CD14-positive monocyte (primary cell): Measurements from ENCODE around the gene TBX10. TPM values are rescaled to one million over a fixed set of nuclear protein-coding genes. Genes with fewer than 3 reads are reported as not detected.

Experiments used
- DNase-seq, 3 donors: peaks; one replicate each; pipeline ENCODE4 v3.0.0-alpha.2; 2011 to 2022
- H2AFZ ChIP-seq: 2 replicates; pipeline ENCODE4 v1.6.0; 2012; ENCODE audit warnings: mild to moderate bottlenecking, low read depth, low read length, inconsistent platforms; ENCODE audit not compliant: insufficient read depth, poor library complexity, severe bottlenecking
- H3K27ac ChIP-seq, 2 donors: 1 replicate in 1 of 2; 2 replicates in 1 of 2; pipeline ENCODE4 v1.5.1; 2012 to 2013; ENCODE audit warnings: low read length in 2 of 2, control low read depth in 1 of 2, inconsistent platforms in 1 of 2, low read depth in 1 of 2, mild to moderate bottlenecking in 1 of 2
- H3K27me3 ChIP-seq, 2 donors: one replicate each; pipeline versions ENCODE4 v1.6.0 to v1.6.1; 2011 to 2013; ENCODE audit warnings: low read length in 2 of 2; ENCODE audit not compliant: control insufficient read depth in 2 of 2, insufficient read depth in 2 of 2
- H3K36me3 ChIP-seq, 2 donors: replicated peaks in 1 of 2; 1 replicate in 1 of 2; 2 replicates in 1 of 2; pipeline versions ENCODE4 v1.5.1 to v1.6.1; 2012 to 2013; ENCODE audit warnings: low read length in 2 of 2, control low read depth in 1 of 2, inconsistent platforms in 1 of 2, mild to moderate bottlenecking in 1 of 2; ENCODE audit not compliant: insufficient read depth in 2 of 2, control insufficient read depth in 1 of 2
- H3K4me1 ChIP-seq, 2 donors: 1 replicate in 1 of 2; 2 replicates in 1 of 2; pipeline versions ENCODE4 v1.5.1 to v1.6.1; 2012 to 2013; ENCODE audit warnings: low read length in 2 of 2, control low read depth in 1 of 2, inconsistent platforms in 1 of 2, mild to moderate bottlenecking in 1 of 2, moderate library complexity in 1 of 2; ENCODE audit not compliant: insufficient read depth in 2 of 2, control insufficient read depth in 1 of 2
- H3K4me2 ChIP-seq: replicated peaks from 2 replicates; pipeline ENCODE3; 2012; ENCODE audit warnings: low read length, moderate library complexity, mild to moderate bottlenecking; ENCODE audit not compliant: poor library complexity, severe bottlenecking; ENCODE audit errors: extremely low read depth
- H3K4me3 ChIP-seq, 3 experiments: fragments of 200-600 bp in 1 of 3; sonication (generic) in 1 of 3; replicated peaks in 1 of 3; 1 replicate in 2 of 3; 2 replicates in 1 of 3; pipeline ENCODE4 v1.5.1; 2011 to 2013; ENCODE audit warnings: low read length in 3 of 3, mild to moderate bottlenecking in 3 of 3, control low read depth in 2 of 3, low read depth in 2 of 3, inconsistent platforms in 1 of 3, moderate library complexity in 1 of 3
- H3K79me2 ChIP-seq: 2 replicates; pipeline ENCODE4 v1.6.0; 2012; ENCODE audit warnings: mild to moderate bottlenecking, control low read depth, inconsistent platforms, low read length, moderate library complexity; ENCODE audit not compliant: insufficient read depth
- H3K9ac ChIP-seq: 2 replicates; pipeline ENCODE4 v1.6.0; 2017; ENCODE audit warnings: low read length, mild to moderate bottlenecking; ENCODE audit not compliant: insufficient read depth, poor library complexity, severe bottlenecking
- H3K9me3 ChIP-seq, 2 donors: replicated peaks in 1 of 2; 1 replicate in 1 of 2; 2 replicates in 1 of 2; pipeline versions ENCODE4 v1.5.1 to v1.6.1; 2012 to 2013; ENCODE audit warnings: low read length in 2 of 2, control low read depth in 1 of 2; ENCODE audit not compliant: control insufficient read depth in 1 of 2, insufficient read depth in 1 of 2
- H4K20me1 ChIP-seq: 2 replicates; pipeline ENCODE4 v1.6.0; 2012; ENCODE audit warnings: mild to moderate bottlenecking, low read length, control low read depth, moderate library complexity; ENCODE audit not compliant: insufficient read depth
- H3K27ac Mint-ChIP-seq, 7 donors: one replicate each; pipeline ENCODE4 v1.8.0; 2020; ENCODE audit warnings: mild to moderate bottlenecking in 7 of 7, mixed read lengths in 7 of 7, moderate library complexity in 6 of 7, inconsistent platforms in 2 of 7
- H3K27me3 Mint-ChIP-seq, 3 donors: one replicate each; pipeline ENCODE4 v1.8.0; 2021 to 2022; ENCODE audit warnings: low read depth in 3 of 3, mild to moderate bottlenecking in 3 of 3, mixed read lengths in 3 of 3, moderate library complexity in 3 of 3, inconsistent platforms in 1 of 3
- H3K36me3 Mint-ChIP-seq, 2 donors: one replicate each; pipeline ENCODE4 v1.8.0; 2020; ENCODE audit warnings: mixed read lengths in 2 of 2, inconsistent platforms in 1 of 2, mild to moderate bottlenecking in 1 of 2
- H3K4me1 Mint-ChIP-seq: one replicate; pipeline ENCODE4 v1.8.0; 2020; ENCODE audit warnings: mild to moderate bottlenecking, mixed read lengths
- H3K4me3 Mint-ChIP-seq, 2 donors: one replicate each; pipeline ENCODE4 v1.8.0; 2020; ENCODE audit warnings: mild to moderate bottlenecking in 2 of 2, mixed read lengths in 2 of 2, moderate library complexity in 1 of 2
- H3K9me3 Mint-ChIP-seq, 7 donors: one replicate each; pipeline ENCODE4 v1.8.0; 2020 to 2022; ENCODE audit warnings: mixed read lengths in 7 of 7, mild to moderate bottlenecking in 6 of 7, moderate library complexity in 6 of 7, inconsistent platforms in 2 of 7
- WGBS: methylation state at CpG from one replicate; pipeline ENCODE4 v1.1.5; 2013; ENCODE audit warnings: missing lambda C conversion rate; ENCODE audit not compliant: insufficient coverage; 5-methylcytosine and 5-hydroxymethylcytosine counted together
- intact Hi-C, 2 donors: fragments of 100-400 bp; cut with micrococcal nuclease; formaldehyde crosslinking; loops; one replicate each; pipeline versions ENCODE4 v1.15.0 to v1.15.1; 2023
- polyA plus RNA-seq, 3 donors: library from polyadenylated mRNA; depleted of rRNA in 1 of 3; unstranded in 2 of 3; stranded (reverse) in 1 of 3; fragments of 300-500 nt in 2 of 3; fragments of >200 nt in 1 of 3; fragmentation: Illumina TruSeq in 2 of 3; gene quantifications; 1 replicate in 2 of 3; 2 replicates in 1 of 3; pipeline ENCODE4 v1.2.3, GENCODE V29; 2012 to 2021
- TF ChIP-seq, protein P1 (sequence below): fragments of 200-600 bp; IDR thresholded peaks from one replicate; pipeline ENCODE4 v1.8.0; 2022; ENCODE audit warnings: antibody characterized with exemption, mild to moderate bottlenecking

TBX10 gene
- polyA plus RNA-seq, 3 donors: not detected

DNA sequence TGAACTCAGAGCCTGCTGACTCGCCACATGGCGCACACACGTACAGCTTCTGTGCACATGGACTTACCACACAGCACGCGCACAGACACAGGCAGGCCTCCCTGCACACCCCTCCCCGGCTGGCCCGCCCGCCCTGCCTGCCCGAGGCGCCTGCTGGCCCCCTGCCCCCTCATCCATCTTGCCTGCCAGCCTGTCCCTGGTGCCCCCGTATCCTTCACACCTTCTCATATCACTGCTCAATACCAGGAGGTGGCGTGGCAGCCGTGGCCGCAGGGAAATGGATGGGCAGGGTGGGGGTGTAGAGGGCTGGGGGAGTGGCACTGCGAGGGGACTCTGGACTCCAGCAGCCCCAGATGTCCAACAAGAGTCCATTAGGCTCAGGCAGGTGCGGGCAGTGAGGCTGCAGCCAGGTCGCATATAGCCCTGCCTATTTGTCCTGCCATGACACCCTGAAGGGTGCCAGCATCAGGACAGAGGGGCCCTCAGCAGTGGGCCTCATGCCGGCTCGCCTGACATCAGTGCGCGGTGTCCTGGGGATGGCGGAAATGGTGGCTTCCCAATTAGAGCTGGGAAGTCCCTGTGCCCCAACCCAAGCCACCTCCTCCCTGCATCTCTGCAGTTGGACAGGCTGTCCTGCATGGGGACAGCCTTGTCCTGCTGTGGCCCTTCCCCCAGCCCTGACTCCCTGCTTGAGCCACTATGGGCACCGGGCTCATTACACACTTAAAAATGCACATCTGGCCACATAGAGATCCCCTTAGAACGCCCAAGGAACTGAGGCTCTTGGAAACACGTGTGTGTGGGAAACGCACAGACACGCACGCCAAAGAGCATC lies 2.0 kb upstream of the TBX10 start:
- TF ChIP-seq, protein P1, sequence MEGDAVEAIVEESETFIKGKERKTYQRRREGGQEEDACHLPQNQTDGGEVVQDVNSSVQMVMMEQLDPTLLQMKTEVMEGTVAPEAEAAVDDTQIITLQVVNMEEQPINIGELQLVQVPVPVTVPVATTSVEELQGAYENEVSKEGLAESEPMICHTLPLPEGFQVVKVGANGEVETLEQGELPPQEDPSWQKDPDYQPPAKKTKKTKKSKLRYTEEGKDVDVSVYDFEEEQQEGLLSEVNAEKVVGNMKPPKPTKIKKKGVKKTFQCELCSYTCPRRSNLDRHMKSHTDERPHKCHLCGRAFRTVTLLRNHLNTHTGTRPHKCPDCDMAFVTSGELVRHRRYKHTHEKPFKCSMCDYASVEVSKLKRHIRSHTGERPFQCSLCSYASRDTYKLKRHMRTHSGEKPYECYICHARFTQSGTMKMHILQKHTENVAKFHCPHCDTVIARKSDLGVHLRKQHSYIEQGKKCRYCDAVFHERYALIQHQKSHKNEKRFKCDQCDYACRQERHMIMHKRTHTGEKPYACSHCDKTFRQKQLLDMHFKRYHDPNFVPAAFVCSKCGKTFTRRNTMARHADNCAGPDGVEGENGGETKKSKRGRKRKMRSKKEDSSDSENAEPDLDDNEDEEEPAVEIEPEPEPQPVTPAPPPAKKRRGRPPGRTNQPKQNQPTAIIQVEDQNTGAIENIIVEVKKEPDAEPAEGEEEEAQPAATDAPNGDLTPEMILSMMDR: no peak
- no peak overlapping the region for H3K27ac ChIP-seq
- H3K4me3 Mint-ChIP-seq: no peak overlapping the region
- 93% methylated on average over 19 of the region's 28 CpGs for WGBS
- intact Hi-C loops: no loop called here
- peaks cover 4 to 14% (median 7%) of the 10 kb centered on the region in 3 donors for H3K27me3 Mint-ChIP-seq
- no peaks in the 10 kb centered on the region for H3K79me2 ChIP-seq
- no peak for DNase-seq
- H3K9ac ChIP-seq: no peak overlapping the region
- no peaks in the 10 kb centered on the region for H3K36me3 ChIP-seq
- peaks cover 3 to 15% (median 8%) of the 10 kb centered on the region in 7 donors for H3K9me3 Mint-ChIP-seq
- peaks cover 1 to 13% of the 10 kb centered on the region in 2 donors for H3K4me1 ChIP-seq
- H3K27me3 ChIP-seq: peaks cover 0 to 3% of the 10 kb centered on the region in 2 donors
- H2AFZ ChIP-seq: no peak overlapping the region
- H3K4me2 ChIP-seq: no peak overlapping the region
- peaks cover 13% of the 10 kb centered on the region for H3K4me1 Mint-ChIP-seq
- H3K9me3 ChIP-seq: peaks cover 4 to 10% of the 10 kb centered on the region in 2 donors
- H3K27ac Mint-ChIP-seq: no peak overlapping the region
- no peak overlapping the region for H3K4me3 ChIP-seq
- no peaks in the 10 kb centered on the region for H4K20me1 ChIP-seq
- no peaks in the 10 kb centered on the region for H3K36me3 Mint-ChIP-seq

GRCh38 chr11:67640758-67641337 lies 1.3 kb upstream of the TBX10 start:
- TF ChIP-seq, protein P1: no peak
- WGBS: 97% methylated on average over 7 of the region's 12 CpGs
- Histone ChIP-seq H4K20me1 (no peaks in the 10 kb centered on the region), H3K4me2 (no peak overlapping the region), H3K27me3 (no peaks in the 10 kb centered on the region), H3K9ac (no peak overlapping the region), H2AFZ (no peak overlapping the region), H3K27ac (no peak overlapping the region), H3K4me1 (peaks cover 0 to 10% of the 10 kb centered on the region in 2 donors), H3K79me2 (no peaks in the 10 kb centered on the region), H3K4me3 (no peak overlapping the region), H3K36me3 (no peaks in the 10 kb centered on the region), H3K9me3 (peaks cover 4 to 10% of the 10 kb centered on the region in 2 donors)
- H3K9me3 Mint-ChIP-seq: peaks cover 3 to 15% (median 8%) of the 10 kb centered on the region in 7 donors
- H3K36me3 Mint-ChIP-seq: no peaks in the 10 kb centered on the region
- H3K27ac Mint-ChIP-seq: no peak overlapping the region
- peaks cover 2 to 11% (median 4%) of the 10 kb centered on the region in 3 donors for H3K27me3 Mint-ChIP-seq
- intact Hi-C loops: no loop called here
- H3K4me3 Mint-ChIP-seq: no peak overlapping the region
- peaks cover 9% of the 10 kb centered on the region for H3K4me1 Mint-ChIP-seq
- no peak for DNase-seq
